Measurements from ENCODE around the gene ABCB10. TPM values are rescaled to one million over a fixed set of nuclear protein-coding genes. Genes with fewer than 3 reads are reported as not detected.

Gene ABCB10
- total RNA-seq = 12.5 and 13.8 TPM in 2 replicates

DNA sequence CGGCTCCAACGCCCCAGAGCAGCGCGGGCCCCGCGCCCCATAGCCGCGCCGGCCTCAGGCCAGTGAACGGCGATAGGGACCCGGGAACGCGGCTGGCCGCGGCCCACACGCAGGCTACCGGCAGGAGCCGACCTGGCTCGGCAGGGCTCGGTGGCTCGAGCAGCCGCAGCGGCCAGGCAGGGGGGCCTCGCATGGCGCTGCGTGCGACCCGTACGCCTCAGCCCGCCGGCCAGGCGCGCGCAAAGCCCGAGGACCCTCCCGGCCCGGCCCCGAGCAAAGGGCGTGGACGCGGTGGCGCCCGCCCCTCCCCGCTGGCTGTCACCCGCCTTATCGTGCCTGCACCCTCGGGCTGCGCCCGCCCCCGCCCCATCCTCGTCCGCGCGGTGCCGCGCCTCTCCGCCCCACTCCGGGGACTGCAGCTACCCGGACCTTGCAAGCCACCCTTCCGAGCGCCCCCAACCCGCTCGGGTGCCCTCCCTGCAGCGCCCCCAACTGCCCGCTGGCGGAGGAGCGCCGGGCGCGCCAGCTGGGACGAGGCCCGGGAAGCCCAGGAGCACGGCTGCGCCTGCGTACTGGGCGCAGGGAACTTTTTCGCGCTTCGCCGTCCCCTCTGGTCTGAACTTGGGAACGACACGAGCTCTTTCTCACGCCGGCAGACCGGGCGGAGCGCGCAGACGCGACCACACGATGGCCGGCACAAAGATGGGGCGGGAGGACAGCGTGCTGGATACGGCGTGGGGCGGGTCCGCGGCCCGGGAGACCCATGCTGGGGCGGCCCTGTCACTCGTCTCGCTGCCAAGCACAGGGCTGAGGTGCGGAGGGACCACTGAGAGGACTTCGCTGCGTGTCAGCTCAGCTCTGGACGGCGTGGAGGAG, at the start of gene ABCB10:
ABCB10 (minus strand) TSS at position 248 of the 876 bp plus-strand sequence; CDS start at position 193, 55 bp downstream.

DNA sequence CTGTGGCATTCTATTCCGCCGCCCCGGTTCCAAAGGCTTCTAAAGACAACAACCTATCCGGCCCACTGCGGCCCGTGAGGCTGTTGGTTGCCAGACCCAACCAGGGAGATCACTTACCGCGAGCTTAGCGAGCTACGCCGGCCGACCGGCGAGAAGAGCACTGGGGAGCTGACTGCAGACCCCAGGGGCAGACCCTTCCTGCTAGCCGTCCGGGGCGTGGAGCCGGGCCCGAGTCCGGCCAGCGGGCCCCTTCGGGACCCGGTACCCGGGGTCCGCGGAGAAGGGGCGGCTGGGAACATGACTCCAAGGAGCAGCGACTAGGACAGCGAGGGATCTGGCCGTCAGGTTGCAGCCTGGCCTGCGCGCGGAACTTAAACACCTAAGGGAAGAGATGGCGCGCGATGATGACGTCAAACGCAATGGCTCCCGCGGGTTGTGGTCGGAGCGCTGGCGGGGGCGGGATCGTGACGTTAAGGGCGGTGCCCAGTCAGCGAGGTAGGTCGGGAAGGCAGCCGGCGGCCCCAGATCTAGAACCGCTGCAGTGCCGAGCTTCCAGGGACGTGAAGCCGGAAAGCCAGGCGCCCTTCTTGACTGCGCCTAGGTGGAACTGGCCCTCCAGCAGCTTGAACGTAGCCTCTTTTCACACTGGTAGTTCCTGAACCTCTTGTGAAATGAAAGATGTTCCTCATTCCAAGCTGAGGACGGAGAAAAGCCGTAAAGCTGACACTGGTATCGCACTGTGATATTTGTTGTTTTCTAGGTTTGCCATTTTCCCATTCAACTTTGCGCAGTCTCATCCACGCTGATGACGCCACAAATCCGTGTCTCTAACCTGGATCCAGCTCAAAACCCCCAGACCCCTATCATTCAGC, 50.3 kb downstream of the ABCB10 start, which contains the start of gene NUP133:
NUP133 (minus strand) TSS at position 391 of the 872 bp plus-strand sequence; CDS start at position 299, 92 bp downstream.

Other genes starting within 250 kb of the ABCB10 start
- 5.9 and 7.7 TPM in 2 replicates for gene CCSAP, start 215.7 kb downstream of the ABCB10 start, total RNA-seq
- not detected in 2 replicates for gene ACTA1, start 124.6 kb downstream of the ABCB10 start, total RNA-seq
- 20.3 and 21.1 TPM in 2 replicates for gene NUP133, start 50.4 kb downstream of the ABCB10 start, total RNA-seq
- gene TAF5L, start 67.4 kb upstream of the ABCB10 start, total RNA-seq = 14.4 and 19.5 TPM in 2 replicates
- 7.6 and 13.5 TPM in 2 replicates for gene URB2, start 67.5 kb upstream of the ABCB10 start, total RNA-seq